ENCODE measurements around the gene CHERP. TPM values are rescaled to one million over a fixed set of nuclear protein-coding genes. Genes with fewer than 3 reads are reported as not detected.

CHERP gene
- total RNA-seq, 1 experiment from 2014 or later: 101 TPM

DNA sequence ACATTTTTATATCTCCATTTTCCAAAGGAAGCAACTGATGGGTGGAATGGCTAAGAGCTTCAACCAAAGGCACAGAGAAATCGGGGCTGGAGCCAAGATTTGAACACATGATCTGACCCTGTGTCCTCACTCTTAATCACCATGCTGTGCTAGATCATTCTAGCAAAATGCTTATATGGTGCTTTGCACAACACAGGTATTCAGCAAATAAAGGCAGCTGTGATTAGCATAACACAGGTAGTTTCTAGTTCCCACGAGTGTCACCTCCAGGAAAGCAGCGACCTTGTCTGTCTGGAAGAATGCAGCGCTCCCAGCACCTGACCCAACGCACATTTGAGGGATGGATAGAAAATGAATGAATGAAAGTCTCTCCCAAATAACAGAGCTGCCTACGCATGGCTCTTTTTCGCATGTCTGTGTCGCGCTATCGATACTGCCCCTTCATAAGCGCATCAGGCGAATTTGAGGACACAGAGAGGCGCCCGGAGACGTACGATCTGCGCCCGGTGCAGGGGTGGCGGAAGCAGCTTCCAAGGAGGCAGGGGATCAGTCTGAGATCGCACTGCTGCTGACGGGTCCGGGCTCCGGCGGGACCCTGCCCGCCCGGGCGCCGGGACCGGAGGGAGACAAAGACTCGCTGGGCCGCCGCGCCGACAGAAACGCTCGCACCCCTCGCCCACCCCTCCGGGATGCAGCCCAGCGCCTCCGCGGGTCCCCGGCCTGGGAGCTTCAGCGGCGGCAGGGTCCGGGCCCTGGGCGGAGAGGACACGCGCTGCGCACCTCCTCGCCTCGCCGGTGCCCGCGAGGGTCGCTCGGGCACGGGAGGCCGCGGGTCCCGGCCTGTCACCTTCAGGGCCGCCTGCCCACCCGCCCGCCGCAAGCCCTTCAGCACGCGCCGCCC lies 71.1 kb downstream of the CHERP start:
- peaks cover 20% of the 10 kb centered on the region for H3K79me2 ChIP-seq (ENCODE audit: insufficient read depth, low read length)
- no peak overlapping the region for H3K27ac ChIP-seq (ENCODE audit: insufficient read length, low read depth, low read length)

More for the DNA sequence above, 71.1 kb downstream of the CHERP start:
- TF ChIP-seq CTCF (conservative IDR thresholded peaks at IDR 0.05): no peak
- DNase-seq: no peak
- Histone ChIP-seq H2BK20ac (ENCODE audit: low read depth, low read length, poor library complexity, severe bottlenecking) (no peak overlapping the region), H4K8ac (replicated peaks; ENCODE audit: insufficient read length, low read depth, low read length) (no peak overlapping the region), H3K79me1 (ENCODE audit: insufficient read depth, low read depth, low read length, poor library complexity, severe bottlenecking) (peaks cover 5% of the 10 kb centered on the region), H4K91ac (ENCODE audit: insufficient read length, low read depth, low read length) (no peak overlapping the region), H3K27me3 (ENCODE audit: insufficient read depth, low read length) (no peaks in the 10 kb centered on the region), H3K23ac (ENCODE audit: insufficient read length, low read depth, low read length) (peak overlapping the region; percentile 55), H3K56ac (ENCODE audit: insufficient read length, low read depth, low read length) (no peak overlapping the region), H3T11ph (ENCODE audit: low read length) (no peak overlapping the region), H3K18ac (ENCODE audit: insufficient read length, low read depth, low read length) (peak overlapping the region; percentile 88), H3K23me2 (ENCODE audit: insufficient read length, low read depth, low read length, poor library complexity, severe bottlenecking) (peaks cover 9% of the 10 kb centered on the region), H3K4ac (ENCODE audit: low read depth, low read length) (no peak overlapping the region), H3K14ac (ENCODE audit: insufficient read depth, low read length) (peak overlapping the region; percentile 26), H2BK120ac (ENCODE audit: low read depth, low read length, poor library complexity, severe bottlenecking) (no peak overlapping the region), H2AK5ac (ENCODE audit: insufficient read length, low read length) (no peak overlapping the region), H3K9me3 (ENCODE audit: control insufficient read depth, low read depth, low read length) (no peaks in the 10 kb centered on the region), H3K4me1 (ENCODE audit: insufficient read depth, low read length) (0 out of 2 replicates have a peak, but pooled peaks cover 3% of the 10 kb centered on the region), H4K5ac (ENCODE audit: insufficient read length, low read depth, low read length) (no peak overlapping the region), H3K4me2 (ENCODE audit: insufficient read depth, insufficient read length, low read length) (peak overlapping the region; percentile 100), H2AFZ (ENCODE audit: low read length) (no peak overlapping the region), H2BK15ac (ENCODE audit: low read depth, low read length) (no peak overlapping the region), H2BK12ac (ENCODE audit: insufficient read length, low read depth, low read length) (no peak overlapping the region), H4K20me1 (ENCODE audit: control insufficient read depth, insufficient read depth, insufficient read length) (no peaks in the 10 kb centered on the region), H3K9ac (ENCODE audit: extremely low read depth, insufficient read length, low read length) (peak overlapping the region; percentile 76), H2BK5ac (ENCODE audit: insufficient read length, low read length) (no peak overlapping the region)
- H3K4me1 Mint-ChIP-seq: peaks cover 21 to 31% of the 10 kb centered on the region in 2 experiments
- H3K36me3 Mint-ChIP-seq (ENCODE audit: insufficient read depth in 1 of 3, low read depth in 3 of 3): peaks cover 0 to 3% (median 0%) of the 10 kb centered on the region in 3 experiments; a peak in 2 of 7 replicates
- no CpG with 5 or more reads among the region's 67 CpGs for WGBS (ENCODE audit: extremely low coverage, insufficient read length, low lambda C conversion rate)
- peaks cover 1% of the 10 kb centered on the region for H3K27me3 Mint-ChIP-seq (ENCODE audit: low read depth)
- peak overlapping the region; percentile 6 to 85 (median 85); a peak in 4 of 7 replicates for H3K27ac Mint-ChIP-seq
- peak overlapping the region; percentile 93 to 96 for H3K4me3 Mint-ChIP-seq
- peaks cover 7 to 11% of the 10 kb centered on the region in 2 experiments; a peak in 4 of 5 replicates for H3K9me3 Mint-ChIP-seq

Measured in H9 (cell line).